CD4-positive, alpha-beta memory T cell (primary cell): ENCODE data around the gene EIF5B. TPM values are rescaled to one million over a fixed set of nuclear protein-coding genes. Genes with fewer than 3 reads are reported as not detected.
"Not testable (repeated sequence)": the region's sequence is repeated elsewhere in the genome, so short reads cannot be mapped to it uniquely, and the experiment has no call there.

ENCODE experiments used
- CTCF ChIA-PET: fragments of 350-600 bp; sonication (Branson Sonifier 250); formaldehyde crosslinking; loops from one replicate; lab custom pipeline; 2021; ENCODE audit warnings: inconsistent platforms; ENCODE audit not compliant: partially characterized antibody; lab: Charles Lee
- POLR2A ChIA-PET: fragments of 350-600 bp; sonication (Branson Sonifier 250); formaldehyde crosslinking; loops from one replicate; lab custom pipeline; 2021; ENCODE audit not compliant: partially characterized antibody; lab: Charles Lee
- DNase-seq, 5 donors: peaks; one replicate each; pipeline versions ENCODE4 v3.0.0 to v3.0.0-alpha.2; 2020 to 2022; ENCODE audit warnings: mixed read lengths in 1 of 5
- H3K27ac ChIP-seq: one replicate; pipeline ENCODE4 v1.7.0; 2013; ENCODE audit warnings: low read depth, low read length
- H3K27me3 ChIP-seq: 2 replicates; pipeline ENCODE4 v1.7.0; 2013; ENCODE audit warnings: mild to moderate bottlenecking, low read length, moderate library complexity; ENCODE audit not compliant: insufficient read depth
- H3K36me3 ChIP-seq: 2 replicates; pipeline ENCODE4 v1.7.0; 2013; ENCODE audit warnings: mild to moderate bottlenecking, low read length, moderate library complexity; ENCODE audit not compliant: insufficient read depth
- H3K4me1 ChIP-seq: 2 replicates; pipeline ENCODE4 v1.7.0; 2013; ENCODE audit warnings: mild to moderate bottlenecking, low read length, moderate library complexity; ENCODE audit not compliant: insufficient read depth
- H3K4me3 ChIP-seq, 2 donors: one replicate each; pipeline ENCODE4 v1.7.0; 2013; ENCODE audit warnings: low read length in 2 of 2, mild to moderate bottlenecking in 1 of 2
- H3K9me3 ChIP-seq, 2 donors: one replicate each; pipeline ENCODE4 v1.7.0; 2013; ENCODE audit warnings: low read length in 2 of 2, control low read depth in 1 of 2; ENCODE audit not compliant: control insufficient read depth in 1 of 2
- H3K27ac Mint-ChIP-seq, 7 donors: one replicate each; pipeline ENCODE4 v1.8.0; 2020 to 2021; ENCODE audit warnings: mixed read lengths in 7 of 7, mild to moderate bottlenecking in 6 of 7, inconsistent platforms in 3 of 7, moderate library complexity in 3 of 7
- H3K27me3 Mint-ChIP-seq, 2 donors: one replicate each; pipeline ENCODE4 v1.8.0; 2020 to 2021; ENCODE audit warnings: mixed read lengths in 2 of 2
- H3K36me3 Mint-ChIP-seq, 2 donors: one replicate each; pipeline ENCODE4 v1.8.0; 2020 to 2021; ENCODE audit warnings: mixed read lengths in 2 of 2, inconsistent platforms in 1 of 2, mild to moderate bottlenecking in 1 of 2
- H3K4me1 Mint-ChIP-seq, 4 donors: one replicate each; pipeline ENCODE4 v1.8.0; 2020 to 2021; ENCODE audit warnings: mixed read lengths in 4 of 4, mild to moderate bottlenecking in 1 of 4
- H3K4me3 Mint-ChIP-seq, 8 donors: one replicate each; pipeline ENCODE4 v1.8.0; 2020 to 2021; ENCODE audit warnings: mixed read lengths in 8 of 8, mild to moderate bottlenecking in 7 of 8, moderate library complexity in 6 of 8, inconsistent platforms in 3 of 8
- H3K9me3 Mint-ChIP-seq, 8 donors: one replicate each; pipeline ENCODE4 v1.8.0; 2020 to 2021; ENCODE audit warnings: mixed read lengths in 8 of 8, mild to moderate bottlenecking in 5 of 8, inconsistent platforms in 3 of 8, moderate library complexity in 1 of 8
- intact Hi-C: fragments of 100-400 bp; cut with micrococcal nuclease; formaldehyde crosslinking; loops from one replicate; pipeline ENCODE4 v1.15.1; 2023
- polyA plus RNA-seq, 2 donors: library from polyadenylated mRNA; unstranded; fragments of 300-500 nt; fragmentation: Illumina TruSeq; gene quantifications; one replicate each; pipeline ENCODE4 v1.2.3, GENCODE V29; 2021
- total RNA-seq, 2 experiments: library from RNA; stranded (reverse); gene quantifications; one replicate each; pipeline ENCODE4 v1.2.3, GENCODE V29; 2021

EIF5B gene, protein sequence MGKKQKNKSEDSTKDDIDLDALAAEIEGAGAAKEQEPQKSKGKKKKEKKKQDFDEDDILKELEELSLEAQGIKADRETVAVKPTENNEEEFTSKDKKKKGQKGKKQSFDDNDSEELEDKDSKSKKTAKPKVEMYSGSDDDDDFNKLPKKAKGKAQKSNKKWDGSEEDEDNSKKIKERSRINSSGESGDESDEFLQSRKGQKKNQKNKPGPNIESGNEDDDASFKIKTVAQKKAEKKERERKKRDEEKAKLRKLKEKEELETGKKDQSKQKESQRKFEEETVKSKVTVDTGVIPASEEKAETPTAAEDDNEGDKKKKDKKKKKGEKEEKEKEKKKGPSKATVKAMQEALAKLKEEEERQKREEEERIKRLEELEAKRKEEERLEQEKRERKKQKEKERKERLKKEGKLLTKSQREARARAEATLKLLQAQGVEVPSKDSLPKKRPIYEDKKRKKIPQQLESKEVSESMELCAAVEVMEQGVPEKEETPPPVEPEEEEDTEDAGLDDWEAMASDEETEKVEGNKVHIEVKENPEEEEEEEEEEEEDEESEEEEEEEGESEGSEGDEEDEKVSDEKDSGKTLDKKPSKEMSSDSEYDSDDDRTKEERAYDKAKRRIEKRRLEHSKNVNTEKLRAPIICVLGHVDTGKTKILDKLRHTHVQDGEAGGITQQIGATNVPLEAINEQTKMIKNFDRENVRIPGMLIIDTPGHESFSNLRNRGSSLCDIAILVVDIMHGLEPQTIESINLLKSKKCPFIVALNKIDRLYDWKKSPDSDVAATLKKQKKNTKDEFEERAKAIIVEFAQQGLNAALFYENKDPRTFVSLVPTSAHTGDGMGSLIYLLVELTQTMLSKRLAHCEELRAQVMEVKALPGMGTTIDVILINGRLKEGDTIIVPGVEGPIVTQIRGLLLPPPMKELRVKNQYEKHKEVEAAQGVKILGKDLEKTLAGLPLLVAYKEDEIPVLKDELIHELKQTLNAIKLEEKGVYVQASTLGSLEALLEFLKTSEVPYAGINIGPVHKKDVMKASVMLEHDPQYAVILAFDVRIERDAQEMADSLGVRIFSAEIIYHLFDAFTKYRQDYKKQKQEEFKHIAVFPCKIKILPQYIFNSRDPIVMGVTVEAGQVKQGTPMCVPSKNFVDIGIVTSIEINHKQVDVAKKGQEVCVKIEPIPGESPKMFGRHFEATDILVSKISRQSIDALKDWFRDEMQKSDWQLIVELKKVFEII
- total RNA-seq (10 to 100 TPM; 36.2 to 44.2 TPM), polyA plus RNA-seq (10 to 100 TPM in 1 of 2 donors, 1 to 10 TPM in 1; 1.8 to 16.7 TPM)

- no peaks in the 10 kb centered on the region for H3K9me3 ChIP-seq
- H3K4me1 ChIP-seq: peaks cover 51% of the 10 kb centered on the region
- H3K27me3 ChIP-seq: no peaks in the 10 kb centered on the region
- peak within 1 kb of the TSS; percentile 70 for H3K27ac ChIP-seq
- peaks cover 3 to 13% of the 10 kb centered on the region in 2 donors for H3K36me3 Mint-ChIP-seq
- peaks cover 12% of the 10 kb centered on the region for H3K36me3 ChIP-seq
- ChIA-PET POLR2A (interaction anchor here (1.2 to 3.7 kb wide), 12 partner anchors 10 to 1226 kb away, joined by 3 to 25 read pairs (median 7); partner anchors contain the start of genes C2orf15, LIPT1, MITD1 and PDCL3), CTCF (interaction anchor here (0.5 to 3.9 kb wide), 17 partner anchors 10 to 271 kb away, joined by 3 to 24 read pairs (median 4); partner anchors contain the start of genes LIPT1, MITD1, MRPL30 and REV1)
- H3K27ac Mint-ChIP-seq: no peak within 1 kb of the TSS
- H3K9me3 Mint-ChIP-seq: no peaks in the 10 kb centered on the region
- peaks cover 23 to 48% (median 26%) of the 10 kb centered on the region in 4 donors for H3K4me1 Mint-ChIP-seq
- no peak within 1 kb of the TSS for H3K4me3 Mint-ChIP-seq
- H3K4me3 ChIP-seq: peak within 1 kb of the TSS; percentile 73 to 86
- intact Hi-C loops: loop anchor here (1.0 to 10.0 kb wide), 8 partner anchors 182 to 1693 kb away; partner anchors contain the start of genes ACTR1B, COA5, COX5B and PDCL3
- DNase-seq: peak; percentile 87 to 90 (median 87)
- no peaks in the 10 kb centered on the region for H3K27me3 Mint-ChIP-seq
These were observed at the start of gene EIF5B for GRCh38 chr2:99337113-99338028. TSS of gene EIF5B (plus strand) at chr2:99337389. CDS start at chr2:99337555, 166 bp downstream.

GRCh38 chr2:99297994-99298393 lies 39.2 kb upstream of the EIF5B start:
- ChIA-PET CTCF (no interaction called here), POLR2A (no interaction called here)
- H3K4me3 Mint-ChIP-seq: no peak overlapping the region
- no peaks in the 10 kb centered on the region for H3K27me3 Mint-ChIP-seq
- intact Hi-C loops: no loop called here
- Histone ChIP-seq H3K27me3 (no peaks in the 10 kb centered on the region), H3K4me1 (no peaks in the 10 kb centered on the region), H3K9me3 (no peaks in the 10 kb centered on the region), H3K36me3 (no peaks in the 10 kb centered on the region), H3K27ac (no peak overlapping the region), H3K4me3 (no peak overlapping the region)
- DNase-seq: no peak
- H3K36me3 Mint-ChIP-seq: peaks cover 22 to 36% of the 10 kb centered on the region in 2 donors
- no peak overlapping the region for H3K27ac Mint-ChIP-seq
- no peaks in the 10 kb centered on the region for H3K4me1 Mint-ChIP-seq
- peaks cover 0 to 3% (median 0%) of the 10 kb centered on the region in 8 donors for H3K9me3 Mint-ChIP-seq

DNA sequence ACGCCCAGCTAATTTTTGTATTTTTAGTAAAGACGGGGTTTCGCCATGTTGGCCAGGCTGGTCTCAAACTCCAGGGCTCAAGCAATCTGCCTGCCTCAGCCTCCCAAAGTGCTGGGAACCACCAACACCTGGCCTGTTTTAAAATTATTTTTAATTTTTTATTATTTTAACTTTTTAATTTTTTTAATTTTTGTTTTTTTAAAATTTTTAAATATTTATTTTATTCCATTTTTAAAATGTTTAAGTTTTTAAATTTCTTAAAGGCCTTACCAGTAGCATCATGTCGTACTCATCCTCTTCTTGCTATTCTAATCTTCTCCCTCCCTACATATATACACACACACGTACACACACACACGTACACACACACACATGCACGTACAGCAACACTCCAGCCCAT lies 37.6 kb upstream of the EIF5B start:
- Histone ChIP-seq H3K27ac (no peak overlapping the region), H3K9me3 (no peaks in the 10 kb centered on the region), H3K4me1 (no peaks in the 10 kb centered on the region), H3K36me3 (no peaks in the 10 kb centered on the region), H3K27me3 (no peaks in the 10 kb centered on the region), H3K4me3 (no peak overlapping the region)
- no peak overlapping the region for H3K27ac Mint-ChIP-seq
- peaks cover 29 to 45% of the 10 kb centered on the region in 2 donors for H3K36me3 Mint-ChIP-seq
- CTCF ChIA-PET: no interaction called here
- H3K4me3 Mint-ChIP-seq: no peak overlapping the region
- no peaks in the 10 kb centered on the region for H3K4me1 Mint-ChIP-seq
- H3K9me3 Mint-ChIP-seq: peaks cover 0 to 3% (median 0%) of the 10 kb centered on the region in 8 donors
- POLR2A ChIA-PET: no interaction called here
- no peak for DNase-seq
- no peaks in the 10 kb centered on the region for H3K27me3 Mint-ChIP-seq
- intact Hi-C loops: no loop called here

DNA sequence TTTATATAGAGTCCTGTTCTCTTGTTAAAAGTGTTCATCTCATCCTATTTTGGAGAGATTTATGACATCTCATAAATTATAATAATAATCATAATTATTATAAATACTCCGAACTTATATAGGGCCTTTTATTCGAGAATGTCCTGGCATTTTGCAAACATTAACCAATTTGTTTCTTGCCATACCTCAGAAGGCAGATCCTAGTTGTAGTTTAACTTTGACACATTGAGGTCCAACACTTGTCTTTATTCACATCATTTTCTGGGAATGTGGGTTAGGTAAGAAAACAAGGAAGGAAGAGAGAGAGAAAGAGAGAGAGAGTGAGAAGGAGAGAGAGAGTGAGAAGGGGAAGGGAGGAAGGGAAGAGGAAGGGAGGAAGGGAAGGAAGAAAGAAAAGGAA lies 36.1 kb upstream of the EIF5B start, which contains the start of gene LYG1:
TSS of gene LYG1 (minus strand) at position 101 of the 400 bp plus-strand sequence. CDS start 5,527 bp downstream, outside the sequence.
- H3K4me3 Mint-ChIP-seq, H3K4me1 Mint-ChIP-seq, H3K27me3 ChIP-seq, DNase-seq, H3K36me3 ChIP-seq, H3K4me1 ChIP-seq, H3K27ac Mint-ChIP-seq, H3K27ac ChIP-seq, CTCF ChIA-PET, H3K4me3 ChIP-seq, intact Hi-C loops, H3K27me3 Mint-ChIP-seq, H3K9me3 Mint-ChIP-seq, H3K9me3 ChIP-seq, POLR2A ChIA-PET: not testable (repeated sequence)
- peaks cover 30 to 45% of the 10 kb centered on the region in 2 donors for H3K36me3 Mint-ChIP-seq

DNA sequence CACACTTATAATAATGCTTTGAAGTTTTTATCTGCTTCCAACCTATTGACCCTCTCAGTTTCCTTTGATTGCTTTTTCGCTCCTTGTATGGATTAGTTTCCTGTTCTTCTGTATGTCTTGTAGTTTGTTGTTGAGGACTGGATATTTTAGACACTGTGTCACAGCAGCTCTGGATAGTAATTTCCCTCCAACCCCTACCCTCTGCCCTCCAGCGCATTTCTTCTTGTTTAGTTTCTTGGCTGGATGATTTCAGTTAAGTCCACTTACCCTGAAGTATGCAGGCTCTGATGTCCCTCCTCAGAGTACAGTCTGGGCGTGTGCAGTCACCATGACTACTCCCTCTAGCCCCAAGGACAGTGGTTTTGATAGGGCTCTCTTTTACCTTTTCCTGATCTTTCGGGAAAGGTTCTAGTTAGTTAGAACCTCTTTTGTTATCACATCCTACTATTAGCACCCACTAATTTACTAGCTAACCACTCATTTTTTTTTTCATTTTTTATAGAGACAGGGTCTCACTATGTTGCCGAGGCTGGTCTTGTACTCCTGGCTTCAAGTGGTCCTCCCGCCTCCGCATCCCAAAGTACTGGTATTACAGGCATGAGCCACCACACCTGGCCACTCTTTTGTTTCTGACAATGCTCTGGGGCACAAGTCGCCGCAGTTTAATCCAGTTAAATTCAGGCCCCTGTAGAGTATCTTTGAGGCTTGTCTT lies 19.9 kb upstream of the EIF5B start:
- no peaks in the 10 kb centered on the region for H3K27me3 ChIP-seq
- H3K36me3 ChIP-seq: peaks cover 33% of the 10 kb centered on the region
- H3K36me3 Mint-ChIP-seq: peaks cover 48 to 49% of the 10 kb centered on the region in 2 donors
- H3K4me1 ChIP-seq: no peaks in the 10 kb centered on the region
- peaks cover 0 to 2% (median 0%) of the 10 kb centered on the region in 4 donors for H3K4me1 Mint-ChIP-seq
- H3K9me3 Mint-ChIP-seq: peaks cover 0 to 8% (median 3%) of the 10 kb centered on the region in 8 donors
- DNase-seq: no peak
- H3K9me3 ChIP-seq: no peaks in the 10 kb centered on the region
- no peak overlapping the region for H3K4me3 Mint-ChIP-seq
- peak overlapping the region in 1 of 7 donors; percentile 64 for H3K27ac Mint-ChIP-seq
- no peak overlapping the region for H3K4me3 ChIP-seq
- intact Hi-C loops: no loop called here
- ChIA-PET POLR2A (no interaction called here), CTCF (no interaction called here)
- no peak overlapping the region for H3K27ac ChIP-seq
- no peaks in the 10 kb centered on the region for H3K27me3 Mint-ChIP-seq

DNA sequence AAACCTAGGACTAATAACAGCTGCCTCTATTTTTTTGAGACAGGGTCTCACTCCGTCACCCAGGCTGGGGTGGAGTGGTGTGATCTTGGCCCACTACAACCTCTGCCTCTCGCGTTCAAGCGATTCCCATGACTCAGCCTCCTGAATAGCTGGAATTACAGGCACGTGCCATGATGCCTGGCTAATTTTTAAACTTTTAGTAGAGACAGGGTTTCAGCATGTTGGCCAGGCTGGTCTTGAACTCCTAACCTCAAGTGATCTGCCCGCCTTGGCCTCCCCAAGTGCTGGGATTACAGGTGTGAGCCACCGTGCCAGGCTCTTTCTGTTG lies 19.4 kb upstream of the EIF5B start:
- H3K4me1 Mint-ChIP-seq, H3K4me3 Mint-ChIP-seq, DNase-seq, H3K27me3 ChIP-seq, intact Hi-C loops, H3K9me3 Mint-ChIP-seq, H3K27ac Mint-ChIP-seq, CTCF ChIA-PET, POLR2A ChIA-PET, H3K27ac ChIP-seq, H3K4me1 ChIP-seq, H3K9me3 ChIP-seq, H3K4me3 ChIP-seq, H3K27me3 Mint-ChIP-seq: not testable (repeated sequence)
- peaks cover 48 to 50% of the 10 kb centered on the region in 2 donors for H3K36me3 Mint-ChIP-seq
- H3K36me3 ChIP-seq: peaks cover 36% of the 10 kb centered on the region
